HEK293 (cell line): ENCODE measurements around the gene TRPV5.

Experiments
- CTCF ChIP-seq: fragments of 450-650 bp; formaldehyde crosslinking; IDR thresholded peaks from 2 replicates; pipeline ENCODE4 v1.5.1; 2016; ENCODE audit warnings: missing biosample characterization, missing genetic modification characterization
- ZBTB21 ChIP-seq: fragments of 450-650 bp; formaldehyde crosslinking; IDR thresholded peaks from 2 replicates; pipeline ENCODE4 v1.5.1; 2017; ENCODE audit warnings: missing biosample characterization, missing genetic modification characterization

- TF ChIP-seq ZBTB21 (tag by site-specific recombination): no peak
- TF ChIP-seq CTCF: no peak
Measured at GRCh38 chr7:142875456-142875855, 58.1 kb downstream of the TRPV5 start.
